Fibroblast of villous mesenchyme (primary cell): Measurements from ENCODE around the gene CFAP54. TPM values are rescaled to one million over a fixed set of nuclear protein-coding genes. Genes with fewer than 3 reads are reported as not detected.
A peak's percentile ranks its signal among the peaks of the same experiment; 100 is the strongest.

Experiments used
- DNase-seq: peaks from one replicate; pipeline ENCODE4 v3.0.0-alpha.2; 2010; ENCODE audit warnings: low read depth
- H3K4me3 ChIP-seq: 2 replicates; pipeline ENCODE4 v1.5.1; 2011; ENCODE audit warnings: low read depth, mild to moderate bottlenecking, low read length
- CTCF ChIP-seq: IDR thresholded peaks from 2 replicates; pipeline ENCODE4 v1.5.1; 2012; ENCODE audit warnings: low read depth, mild to moderate bottlenecking, low read length; ENCODE audit not compliant: insufficient read depth
- total RNA-seq: library from RNA; depleted of rRNA; stranded (reverse); fragments of >200 nt; gene quantifications from 2 replicates; pipeline ENCODE4 v1.2.3, GENCODE V29; 2012

The CFAP54 gene
- total RNA-seq, 1 donor: 0.86 TPM

- DNase-seq: no peak
- TF ChIP-seq CTCF: no peak
- no peak overlapping the region for H3K4me3 ChIP-seq
Observed at GRCh38 chr12:96462571-96463280, 26.7 kb upstream of the CFAP54 start.

DNA sequence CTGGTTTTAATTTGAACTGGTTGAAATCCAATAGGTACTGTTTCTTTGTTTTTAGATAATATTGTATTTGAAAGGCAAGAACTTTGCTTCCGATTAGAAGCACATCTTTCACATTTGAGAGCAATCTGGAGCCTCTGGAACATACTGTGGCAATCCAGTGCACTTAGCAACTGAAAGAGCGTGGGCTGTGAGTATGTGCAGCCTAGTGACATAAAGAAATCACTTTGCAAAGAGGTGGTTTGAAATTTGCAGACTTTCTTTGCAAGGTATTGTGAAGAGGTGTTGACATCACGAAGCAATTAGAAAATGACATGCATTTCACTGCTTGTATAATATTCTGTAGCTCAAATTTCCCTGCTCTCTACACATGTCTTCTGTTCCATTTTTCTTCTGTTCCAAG lies 23.5 kb upstream of the CFAP54 start:
- TF ChIP-seq CTCF: no peak
- DNase-seq: no peak
- no peak overlapping the region for H3K4me3 ChIP-seq

- no peak for DNase-seq
- no peak overlapping the region for H3K4me3 ChIP-seq
- TF ChIP-seq CTCF: no peak
Observed at GRCh38 chr12:96466939-96467751, 22.2 kb upstream of the CFAP54 start.

DNA sequence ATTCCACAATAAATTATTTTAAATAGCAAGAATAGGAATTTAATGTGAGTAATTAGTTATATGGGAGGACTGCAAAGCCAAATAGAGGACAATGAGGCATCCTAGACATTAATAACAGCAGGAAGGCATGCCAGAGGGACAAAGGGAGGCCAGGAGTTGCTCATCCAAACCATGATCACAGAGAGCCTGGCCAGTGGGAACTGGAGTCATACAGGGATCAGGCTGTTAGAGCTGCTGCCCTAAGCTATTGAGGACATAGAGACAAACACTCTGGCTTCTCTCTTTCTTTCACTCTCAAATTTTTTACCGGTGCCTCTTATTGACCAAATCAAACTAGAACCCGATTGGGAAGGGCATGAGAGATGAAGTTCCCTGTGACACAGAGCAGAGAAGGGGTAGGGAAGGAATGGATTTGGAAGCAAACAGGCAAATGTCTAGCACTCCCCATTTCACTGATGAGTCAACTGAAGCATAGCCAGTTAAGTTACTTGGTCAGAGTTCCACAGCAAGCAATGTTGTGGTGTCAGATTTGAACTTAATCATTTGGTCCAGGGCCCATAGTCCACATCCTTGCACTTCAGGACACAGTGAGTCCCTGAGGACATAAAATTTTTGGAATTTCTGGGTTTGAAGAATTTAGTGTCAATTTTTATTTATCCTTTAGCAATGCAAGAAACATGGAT lies 17.9 kb upstream of the CFAP54 start:
- peak; percentile 38 for DNase-seq
- no peak for TF ChIP-seq CTCF
- no peak overlapping the region for H3K4me3 ChIP-seq

GRCh38 chr12:96472384-96472783 lies 17.0 kb upstream of the CFAP54 start:
- no peak for TF ChIP-seq CTCF
- DNase-seq: peak; percentile 55
- H3K4me3 ChIP-seq: no peak overlapping the region

DNA sequence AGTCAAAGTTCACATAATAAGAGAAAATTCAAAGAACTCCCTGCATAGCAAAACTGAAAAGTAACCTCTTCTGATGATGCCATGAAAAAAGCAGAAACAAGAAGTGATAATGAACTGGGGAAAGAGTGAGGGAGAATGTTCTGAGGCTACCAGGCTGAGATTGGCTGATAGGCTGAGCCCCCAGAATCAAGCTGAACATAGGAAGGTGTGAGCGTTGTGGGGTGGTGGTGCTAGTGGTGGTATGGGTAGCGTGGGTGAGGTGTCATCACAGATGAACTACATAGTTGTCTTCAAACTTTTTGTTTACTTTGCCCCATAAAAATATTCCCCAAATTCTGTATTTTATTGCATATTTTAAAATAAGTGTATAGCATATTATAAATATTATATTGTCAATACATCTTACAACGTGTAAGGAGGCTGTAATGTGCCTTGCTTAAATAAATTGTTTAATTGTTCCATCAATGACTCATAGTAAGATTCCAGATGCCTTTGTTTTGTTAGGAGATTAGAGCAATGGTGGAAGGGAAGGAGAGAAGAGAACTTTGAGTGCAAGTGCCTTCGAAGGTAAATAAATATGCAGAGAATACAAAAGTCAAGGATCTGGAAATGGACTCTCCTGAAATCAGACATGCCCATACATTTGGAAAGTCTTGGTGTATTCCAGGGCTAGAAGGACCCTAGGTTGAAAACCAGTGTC lies 15.8 kb upstream of the CFAP54 start:
- no peak for DNase-seq

More for the DNA sequence above, 15.8 kb upstream of the CFAP54 start:
- no peak for TF ChIP-seq CTCF
- H3K4me3 ChIP-seq: no peak overlapping the region
